Fibroblast of lung (primary cell): ENCODE measurements around the gene UTS2R. TPM values are rescaled to one million over a fixed set of nuclear protein-coding genes. Genes with fewer than 3 reads are reported as not detected.
"Not testable (repeated sequence)": the region's sequence is repeated elsewhere in the genome, so short reads cannot be mapped to it uniquely, and the experiment has no call there.

Source experiments
- DNase-seq, 2 donors: peaks; one replicate each; pipeline versions ENCODE4 v3.0.0 to v3.0.0-alpha.2; 2010; ENCODE audit warnings: low read depth in 2 of 2
- H2AFZ ChIP-seq: 2 replicates; pipeline ENCODE4 v1.5.1; 2012; ENCODE audit warnings: low read length, control low read depth, inconsistent platforms
- H3K27ac ChIP-seq: 2 replicates; pipeline ENCODE4 v1.5.1; 2011; ENCODE audit warnings: low read length, control low read depth; ENCODE audit not compliant: insufficient read depth
- H3K27me3 ChIP-seq: 2 replicates; pipeline ENCODE4 v1.5.1; 2011; ENCODE audit warnings: mild to moderate bottlenecking, low read length; ENCODE audit not compliant: control insufficient read depth, insufficient read depth
- H3K36me3 ChIP-seq: 2 replicates; pipeline ENCODE4 v1.5.1; 2011; ENCODE audit warnings: low read length; ENCODE audit not compliant: control insufficient read depth, insufficient read depth
- H3K4me1 ChIP-seq: 2 replicates; pipeline ENCODE4 v1.5.1; 2011; ENCODE audit warnings: low read length; ENCODE audit not compliant: control insufficient read depth, insufficient read depth; ENCODE audit errors: extremely low read depth
- H3K4me2 ChIP-seq: 2 replicates; pipeline ENCODE4 v1.5.1; 2011; ENCODE audit warnings: low read length, control low read depth; ENCODE audit not compliant: insufficient read depth; ENCODE audit errors: extremely low read depth
- H3K4me3 ChIP-seq, 4 experiments: fragments of 200-600 bp in 1 of 4; sonication (generic) in 1 of 4; replicated peaks in 1 of 4; 2 replicates each; pipeline ENCODE4 v1.5.1; 2011 to 2016; ENCODE audit warnings: low read length in 4 of 4, low read depth in 3 of 4, mild to moderate bottlenecking in 3 of 4, control low read depth in 2 of 4, inconsistent platforms in 1 of 4, mixed read lengths in 1 of 4; ENCODE audit not compliant: insufficient read depth in 1 of 4; ENCODE audit errors: control extremely low read depth in 1 of 4
- H3K79me2 ChIP-seq: 2 replicates; pipeline ENCODE4 v1.5.1; 2012; ENCODE audit warnings: mild to moderate bottlenecking, low read length, inconsistent platforms; ENCODE audit not compliant: control insufficient read depth, insufficient read depth
- H3K9ac ChIP-seq: 2 replicates; pipeline ENCODE4 v1.5.1; 2011; ENCODE audit warnings: mild to moderate bottlenecking, low read length, control low read depth; ENCODE audit not compliant: insufficient read depth
- H3K9me3 ChIP-seq: 2 replicates; pipeline ENCODE4 v1.5.1; 2012; ENCODE audit warnings: low read depth, low read length; ENCODE audit not compliant: control insufficient read depth, insufficient read depth
- H4K20me1 ChIP-seq: 2 replicates; pipeline ENCODE4 v1.5.1; 2011; ENCODE audit warnings: low read length; ENCODE audit not compliant: control insufficient read depth, insufficient read depth; ENCODE audit errors: extremely low read depth
- EZH2 ChIP-seq: IDR thresholded peaks from 2 replicates; pipeline ENCODE4 v1.5.1; 2012; ENCODE audit warnings: low read length, control low read depth, mild to moderate bottlenecking; ENCODE audit errors: missing control alignments
- polyA plus RNA-seq, 2 donors: library from polyadenylated mRNA; depleted of rRNA in 1 of 2; stranded (reverse) in 1 of 2; unstranded in 1 of 2; fragments of >200 nt; gene quantifications; 2 replicates each; pipeline ENCODE4 v1.2.1, GENCODE V29; 2011 to 2012; ENCODE audit warnings: missing spikeins in 1 of 2
- total RNA-seq: library from RNA; depleted of rRNA; stranded (reverse); fragments of >200 nt; gene quantifications from 2 replicates; pipeline ENCODE4 v1.2.1, GENCODE V29; 2014
- TF ChIP-seq, protein P1 (sequence below), 2 donors: IDR thresholded peaks in 1 of 2; conservative IDR thresholded peaks in 1 of 2; 1 replicate in 1 of 2; 2 replicates in 1 of 2; pipeline ENCODE4 v1.5.1; 2011 to 2012; ENCODE audit warnings: low read length in 2 of 2, control low read depth in 1 of 2, inconsistent platforms in 1 of 2, low read depth in 1 of 2, mild to moderate bottlenecking in 1 of 2

Gene UTS2R
- total and polyA plus RNA-seq, 2 donors (not counting 1 experiment from before 2014, with no cell fraction given): not detected

DNA sequence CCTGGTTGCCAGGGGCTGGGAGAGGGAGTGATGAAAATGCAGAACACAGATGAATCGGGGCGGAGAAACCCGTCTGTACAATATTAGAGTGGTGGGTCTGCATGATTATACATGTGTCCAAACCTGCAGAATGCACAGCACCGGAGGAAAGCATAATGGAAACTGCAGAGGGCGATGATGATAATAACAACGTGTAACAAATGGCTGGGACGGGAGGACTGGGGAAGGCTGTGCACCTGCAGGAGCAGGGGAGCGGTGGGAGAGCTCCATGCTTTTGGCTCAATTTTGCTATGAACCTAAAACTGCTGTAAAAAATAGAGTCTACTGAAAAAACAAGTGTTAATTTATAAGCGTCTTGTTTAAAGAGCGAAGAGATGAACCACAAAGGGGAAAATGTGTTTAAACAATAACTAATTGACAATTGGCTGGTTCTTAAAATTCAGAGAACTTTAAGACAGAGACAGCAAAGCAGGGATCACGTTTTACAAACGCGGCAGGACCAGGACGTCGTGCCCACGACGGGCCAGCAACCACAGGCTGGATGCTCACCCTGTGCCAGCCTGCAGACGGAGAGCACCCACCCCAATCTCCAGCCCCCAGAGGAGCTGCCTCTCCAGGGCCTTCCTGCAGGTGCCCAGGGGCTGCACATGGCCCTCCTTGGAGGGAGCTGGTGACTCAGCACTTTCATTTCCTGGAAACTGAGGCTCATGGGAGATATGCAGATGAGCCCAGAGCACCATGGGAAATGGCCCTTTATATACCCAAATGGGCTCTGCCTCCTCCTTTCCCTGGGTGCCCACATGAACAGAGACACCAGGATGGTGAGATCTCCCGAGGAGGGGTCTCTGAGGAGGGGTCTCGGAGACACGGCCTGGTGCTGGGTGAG is 12.9 kb upstream of the UTS2R start, which contains the start of gene TEX19:
TSS of gene TEX19 (plus strand) at position 783 of the 886 bp plus-strand sequence. CDS start 2,904 bp downstream, outside the sequence.
- no peak within 1 kb of the TSS for H2AFZ ChIP-seq
- no peaks in the 10 kb centered on the region for H4K20me1 ChIP-seq
- H3K27me3 ChIP-seq: peaks cover 16% of the 10 kb centered on the region
- H3K27ac ChIP-seq: no peak within 1 kb of the TSS
- H3K9ac ChIP-seq: no peak within 1 kb of the TSS
- TF ChIP-seq, protein P1, sequence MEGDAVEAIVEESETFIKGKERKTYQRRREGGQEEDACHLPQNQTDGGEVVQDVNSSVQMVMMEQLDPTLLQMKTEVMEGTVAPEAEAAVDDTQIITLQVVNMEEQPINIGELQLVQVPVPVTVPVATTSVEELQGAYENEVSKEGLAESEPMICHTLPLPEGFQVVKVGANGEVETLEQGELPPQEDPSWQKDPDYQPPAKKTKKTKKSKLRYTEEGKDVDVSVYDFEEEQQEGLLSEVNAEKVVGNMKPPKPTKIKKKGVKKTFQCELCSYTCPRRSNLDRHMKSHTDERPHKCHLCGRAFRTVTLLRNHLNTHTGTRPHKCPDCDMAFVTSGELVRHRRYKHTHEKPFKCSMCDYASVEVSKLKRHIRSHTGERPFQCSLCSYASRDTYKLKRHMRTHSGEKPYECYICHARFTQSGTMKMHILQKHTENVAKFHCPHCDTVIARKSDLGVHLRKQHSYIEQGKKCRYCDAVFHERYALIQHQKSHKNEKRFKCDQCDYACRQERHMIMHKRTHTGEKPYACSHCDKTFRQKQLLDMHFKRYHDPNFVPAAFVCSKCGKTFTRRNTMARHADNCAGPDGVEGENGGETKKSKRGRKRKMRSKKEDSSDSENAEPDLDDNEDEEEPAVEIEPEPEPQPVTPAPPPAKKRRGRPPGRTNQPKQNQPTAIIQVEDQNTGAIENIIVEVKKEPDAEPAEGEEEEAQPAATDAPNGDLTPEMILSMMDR (conservative IDR thresholded peaks at IDR 0.05 in 1 of 2, IDR thresholded peaks at IDR 0.05 in 1 of 2; ENCODE audit: low read depth in 1 of 2, low read length in 2 of 2): no peak
- TF ChIP-seq EZH2: no peak
- no peaks in the 10 kb centered on the region for H3K36me3 ChIP-seq
- H3K9me3 ChIP-seq: no peaks in the 10 kb centered on the region
- H3K79me2 ChIP-seq: no peaks in the 10 kb centered on the region
- no peak within 1 kb of the TSS for H3K4me2 ChIP-seq
- no peak within 1 kb of the TSS for H3K4me3 ChIP-seq
- no peak for DNase-seq
- H3K4me1 ChIP-seq: peaks cover 5% of the 10 kb centered on the region

DNA sequence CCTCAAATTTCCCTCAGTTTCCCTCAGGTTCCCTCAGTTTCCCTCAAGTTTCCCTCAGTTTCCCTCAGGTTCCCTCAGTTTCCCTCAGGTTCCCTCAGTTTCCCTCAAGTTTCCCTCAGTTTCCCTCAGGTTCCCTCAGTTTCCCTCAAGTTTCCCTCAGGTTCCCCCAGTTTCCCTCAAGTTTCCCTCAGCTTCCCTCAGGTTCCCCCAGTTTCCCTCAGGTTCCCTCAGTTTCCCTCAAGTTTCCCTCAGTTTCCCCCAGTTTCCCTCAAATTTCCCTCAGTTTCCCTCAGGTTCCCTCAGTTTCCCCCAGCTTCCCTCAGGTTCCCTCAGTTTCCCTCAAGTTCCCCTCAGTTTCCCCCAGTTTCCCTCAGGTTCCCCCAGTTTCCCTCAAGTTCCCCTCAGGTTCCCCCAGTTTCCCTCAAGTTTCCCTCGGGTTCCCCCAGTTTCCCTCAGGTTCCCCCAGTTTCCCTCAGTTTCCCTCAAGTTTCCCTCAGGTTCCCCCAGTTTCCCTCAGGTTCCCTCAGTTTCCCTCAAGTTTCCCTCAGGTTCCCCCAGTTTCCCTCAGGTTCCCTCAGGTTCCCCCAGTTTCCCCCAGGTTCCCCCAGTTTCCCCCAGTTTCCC is 12.0 kb upstream of the UTS2R start:
- H3K9me3 ChIP-seq, H3K9ac ChIP-seq, H3K4me1 ChIP-seq, H3K36me3 ChIP-seq, H3K27ac ChIP-seq, H4K20me1 ChIP-seq, DNase-seq, H3K4me2 ChIP-seq, H3K4me3 ChIP-seq, H2AFZ ChIP-seq, H3K79me2 ChIP-seq: not testable (repeated sequence)
- H3K27me3 ChIP-seq: peaks cover 16% of the 10 kb centered on the region

DNA sequence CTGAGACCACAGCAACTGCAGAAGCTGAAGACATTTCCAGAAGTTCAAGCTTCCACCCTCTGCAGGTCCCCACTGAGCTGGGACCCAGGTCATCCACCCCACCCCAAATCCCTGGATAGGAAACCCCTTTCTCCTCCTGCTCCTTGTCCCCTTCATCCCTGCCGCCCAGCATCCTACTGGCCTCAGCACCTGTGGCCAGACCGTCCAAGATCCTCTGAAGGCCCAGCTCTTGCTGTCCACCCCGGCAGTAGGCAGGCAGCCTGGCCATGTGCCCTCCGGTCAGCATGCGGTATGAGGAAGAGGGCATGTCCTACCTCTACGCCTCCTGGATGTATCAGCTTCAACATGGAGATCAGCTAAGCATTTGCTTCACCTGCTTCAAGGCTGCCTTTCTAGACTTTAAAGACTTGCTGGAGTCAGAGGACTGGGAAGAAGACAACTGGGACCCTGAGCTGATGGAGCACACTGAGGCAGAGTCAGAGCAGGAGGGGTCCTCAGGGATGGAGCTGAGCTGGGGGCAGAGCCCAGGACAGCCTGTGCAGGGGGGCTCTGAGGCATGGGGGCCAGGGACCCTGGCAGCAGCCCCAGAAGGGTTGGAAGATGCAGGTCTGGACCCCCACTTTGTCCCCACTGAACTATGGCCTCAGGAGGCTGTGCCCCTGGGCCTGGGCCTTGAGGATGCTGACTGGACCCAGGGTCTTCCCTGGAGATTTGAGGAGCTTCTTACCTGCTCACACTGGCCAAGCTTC is 9.5 kb upstream of the UTS2R start:
- Histone ChIP-seq H3K27ac (no peak overlapping the region), H2AFZ (no peak overlapping the region), H3K9ac (no peak overlapping the region), H3K4me1 (no peaks in the 10 kb centered on the region), H3K4me2 (no peak overlapping the region), H3K79me2 (no peaks in the 10 kb centered on the region), H3K36me3 (no peaks in the 10 kb centered on the region), H3K9me3 (no peaks in the 10 kb centered on the region), H3K27me3 (peaks cover 12% of the 10 kb centered on the region), H4K20me1 (no peaks in the 10 kb centered on the region), H3K4me3 (no peak overlapping the region)
- no peak for DNase-seq
- TF ChIP-seq, protein P1 (conservative IDR thresholded peaks at IDR 0.05 in 1 of 2, IDR thresholded peaks at IDR 0.05 in 1 of 2; ENCODE audit: low read depth in 1 of 2, low read length in 2 of 2): no peak
- no peak for TF ChIP-seq EZH2
